Measurements from ENCODE around the gene ZFP90.

ZFP90 gene

GRCh38 chr16:68514511-68514910 lies 24.6 kb upstream of the ZFP90 start:
- no peak for TF ChIP-seq TAF1 (IDR thresholded peaks at IDR 0.05; ENCODE audit: borderline replicate concordance, insufficient read depth, low read length)
- no peak for TF ChIP-seq FOXP2 (optimal IDR thresholded peaks at IDR 0.05; ENCODE audit: borderline replicate concordance, extremely low read depth, extremely low read length, insufficient read depth)
- no peak for TF ChIP-seq POLR2AphosphoS5 (IDR thresholded peaks at IDR 0.05; ENCODE audit: low read depth, low read length)
- no peak for TF ChIP-seq SIN3A (IDR thresholded peaks at IDR 0.05; ENCODE audit: borderline replicate concordance, insufficient read depth, low read length)
- no peak for TF ChIP-seq REST (IDR thresholded peaks at IDR 0.05; ENCODE audit: insufficient read depth in 1 of 2, low read depth in 2 of 2, low read length in 2 of 2)

- no peak for TF ChIP-seq REST (IDR thresholded peaks at IDR 0.05; ENCODE audit: insufficient read depth in 1 of 2, low read depth in 2 of 2, low read length in 2 of 2)
- no peak for TF ChIP-seq TAF1 (IDR thresholded peaks at IDR 0.05; ENCODE audit: borderline replicate concordance, insufficient read depth, low read length)
- TF ChIP-seq SIN3A (IDR thresholded peaks at IDR 0.05; ENCODE audit: borderline replicate concordance, insufficient read depth, low read length), result no peak
- no peak for TF ChIP-seq POLR2AphosphoS5 (IDR thresholded peaks at IDR 0.05; ENCODE audit: low read depth, low read length)
- TF ChIP-seq FOXP2 (optimal IDR thresholded peaks at IDR 0.05; ENCODE audit: borderline replicate concordance, extremely low read depth, extremely low read length, insufficient read depth), result no peak
These were observed 21.4 kb upstream of the ZFP90 start for GRCh38 chr16:68517606-68518166.

GRCh38 chr16:68519225-68519745 lies 19.8 kb upstream of the ZFP90 start:
- TF ChIP-seq REST (IDR thresholded peaks at IDR 0.05; ENCODE audit: insufficient read depth in 1 of 2, low read depth in 2 of 2, low read length in 2 of 2), result no peak
- no peak for TF ChIP-seq FOXP2 (optimal IDR thresholded peaks at IDR 0.05; ENCODE audit: borderline replicate concordance, extremely low read depth, extremely low read length, insufficient read depth)
- TF ChIP-seq SIN3A (IDR thresholded peaks at IDR 0.05; ENCODE audit: borderline replicate concordance, insufficient read depth, low read length), result no peak
- no peak for TF ChIP-seq TAF1 (IDR thresholded peaks at IDR 0.05; ENCODE audit: borderline replicate concordance, insufficient read depth, low read length)
- TF ChIP-seq POLR2AphosphoS5 (IDR thresholded peaks at IDR 0.05; ENCODE audit: low read depth, low read length), result no peak

GRCh38 chr16:68520649-68521086 lies 18.4 kb upstream of the ZFP90 start:
- TF ChIP-seq POLR2AphosphoS5 (IDR thresholded peaks at IDR 0.05; ENCODE audit: low read depth, low read length) (no peak), TAF1 (IDR thresholded peaks at IDR 0.05; ENCODE audit: borderline replicate concordance, insufficient read depth, low read length) (no peak), FOXP2 (optimal IDR thresholded peaks at IDR 0.05; ENCODE audit: borderline replicate concordance, extremely low read depth, extremely low read length, insufficient read depth) (no peak), REST (IDR thresholded peaks at IDR 0.05; ENCODE audit: insufficient read depth in 1 of 2, low read depth in 2 of 2, low read length in 2 of 2) (0 out of 4 replicates have a peak, but pooled peaks of 1 of the 2 experiments have one; percentile 4), SIN3A (IDR thresholded peaks at IDR 0.05; ENCODE audit: borderline replicate concordance, insufficient read depth, low read length) (peak; percentile 27; the same call in 1 of the 2 replicates)
